Endodermal cell (in vitro differentiated cells): ENCODE measurements around the gene FBN3. TPM values are rescaled to one million over a fixed set of nuclear protein-coding genes. Genes with fewer than 3 reads are reported as not detected.
A peak's percentile ranks its signal among the peaks of the same experiment; 100 is the strongest.

Source experiments
- DNase-seq: peaks from one replicate; pipeline ENCODE4 v3.0.0-alpha.2; 2017
- H3K27ac ChIP-seq: 2 replicates; pipeline ENCODE4 v1.5.1; 2013; ENCODE audit warnings: mild to moderate bottlenecking, low read depth, low read length, moderate library complexity
- H3K27me3 ChIP-seq: 2 replicates; pipeline ENCODE4 v1.6.1; 2013; ENCODE audit warnings: mild to moderate bottlenecking, low read length, moderate library complexity; ENCODE audit not compliant: insufficient read depth, control insufficient read depth, poor library complexity, severe bottlenecking
- H3K36me3 ChIP-seq: 2 replicates; pipeline ENCODE4 v1.7.0; 2013; ENCODE audit warnings: mild to moderate bottlenecking, low read length, moderate library complexity; ENCODE audit not compliant: control insufficient read depth, insufficient read depth
- H3K4me1 ChIP-seq: one replicate; pipeline ENCODE4 v1.7.0; 2013; ENCODE audit warnings: low read length; ENCODE audit not compliant: control insufficient read depth, insufficient read depth
- H3K4me3 ChIP-seq: 2 replicates; pipeline ENCODE4 v1.5.1; 2013; ENCODE audit warnings: mild to moderate bottlenecking, low read length, moderate library complexity
- H3K9ac ChIP-seq: 2 replicates; pipeline ENCODE4 v1.6.1; 2013; ENCODE audit warnings: mild to moderate bottlenecking, low read length, moderate library complexity; ENCODE audit not compliant: poor library complexity, severe bottlenecking; ENCODE audit errors: extremely low read depth
- H3K9me3 ChIP-seq: 2 replicates; pipeline ENCODE4 v1.6.1; 2013; ENCODE audit warnings: mild to moderate bottlenecking, low read length, moderate library complexity; ENCODE audit not compliant: control insufficient read depth
- H3K27ac Mint-ChIP-seq: 2 replicates; pipeline ENCODE4 v1.8.0; 2020; ENCODE audit warnings: mixed read lengths
- H3K27me3 Mint-ChIP-seq: 2 replicates; pipeline ENCODE4 v1.8.0; 2021; ENCODE audit warnings: mild to moderate bottlenecking, mixed read lengths; ENCODE audit not compliant: insufficient read depth
- H3K36me3 Mint-ChIP-seq: 2 replicates; pipeline ENCODE4 v1.8.0; 2020; ENCODE audit warnings: low read depth, mixed read lengths
- H3K4me1 Mint-ChIP-seq: 2 replicates; pipeline ENCODE4 v1.8.0; 2020; ENCODE audit warnings: mixed read lengths
- H3K4me3 Mint-ChIP-seq: 2 replicates; pipeline ENCODE4 v1.8.0; 2020; ENCODE audit warnings: mild to moderate bottlenecking, moderate library complexity, mixed read lengths
- H3K9me3 Mint-ChIP-seq: 2 replicates; pipeline ENCODE4 v1.8.0; 2020; ENCODE audit warnings: mild to moderate bottlenecking, mixed read lengths
- WGBS, 2 experiments: methylation state at CpG; one replicate each; pipeline versions ENCODE4 v1.1.5 to v1.1.7; 2013; ENCODE audit warnings: missing lambda C conversion rate in 2 of 2, mixed read lengths in 1 of 2; ENCODE audit not compliant: insufficient coverage in 1 of 2, insufficient read length in 1 of 2; 5-methylcytosine and 5-hydroxymethylcytosine counted together
- total RNA-seq, 2 donors: library from RNA; stranded (reverse); fragmentation: NEBNext Ultra II Directional in 1 of 2; extraction: Animal tissue kit (Norgen Biotek cat#: 25700) in 1 of 2; gene quantifications; 2 replicates in 1 of 2; 3 replicates in 1 of 2; pipeline ENCODE4 v1.2.1, GENCODE V29; 2021
- TF ChIP-seq, protein P1 (sequence below): fragments of 200-600 bp; sonication (generic); conservative IDR thresholded peaks from 2 replicates; pipeline ENCODE4 v1.5.0; 2021; ENCODE audit warnings: antibody characterized with exemption, mild to moderate bottlenecking

The FBN3 gene
- total RNA-seq, 2 donors from 2014 or later: 105 to 143 TPM

DNA sequence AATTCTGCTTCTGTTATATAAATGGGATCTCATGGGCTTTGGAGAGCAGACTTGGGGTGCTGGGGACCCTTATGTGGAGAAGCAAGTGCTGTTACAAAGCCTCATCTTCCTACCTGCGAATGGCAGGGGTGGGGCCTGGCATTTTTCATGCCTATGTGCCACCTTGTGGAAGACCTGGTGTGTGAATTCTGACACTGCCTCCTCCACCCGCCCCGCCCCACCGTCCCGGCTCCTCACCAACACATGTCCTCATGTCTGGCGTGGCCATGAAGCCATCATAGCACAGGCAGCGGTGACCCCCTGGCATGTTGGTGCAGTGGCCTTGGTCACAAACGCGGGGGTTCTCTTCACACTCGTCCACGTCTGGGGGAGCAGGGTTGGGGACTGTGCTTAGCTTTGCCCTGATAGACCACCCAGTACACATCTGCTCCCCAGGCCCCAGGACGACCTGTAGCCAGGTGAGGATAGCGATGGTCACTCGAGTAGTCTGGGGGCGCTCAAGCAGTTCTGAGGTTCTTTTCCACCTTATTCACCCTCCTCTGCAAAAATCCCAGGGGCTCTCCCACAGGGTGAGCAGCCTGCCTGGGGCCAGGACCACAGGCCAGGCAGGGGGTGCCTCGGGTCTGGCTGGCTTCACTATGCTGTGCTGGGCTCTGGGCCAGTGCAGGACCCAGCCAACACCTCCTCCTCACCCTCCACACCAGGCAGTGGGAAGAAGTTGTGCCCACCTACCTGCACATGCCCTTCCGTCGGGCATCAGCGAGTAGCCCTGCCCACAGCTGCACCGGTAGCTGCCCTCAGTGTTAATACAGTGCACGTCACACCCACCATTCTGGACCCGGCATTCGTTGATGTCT is 32.7 kb downstream of the FBN3 start:
- no peak for DNase-seq
- WGBS, 2 experiments: 94 to 95% methylated on average over 14 to 23 of the region's 23 CpGs
- H3K9me3 Mint-ChIP-seq: no peaks in the 10 kb centered on the region

DNA sequence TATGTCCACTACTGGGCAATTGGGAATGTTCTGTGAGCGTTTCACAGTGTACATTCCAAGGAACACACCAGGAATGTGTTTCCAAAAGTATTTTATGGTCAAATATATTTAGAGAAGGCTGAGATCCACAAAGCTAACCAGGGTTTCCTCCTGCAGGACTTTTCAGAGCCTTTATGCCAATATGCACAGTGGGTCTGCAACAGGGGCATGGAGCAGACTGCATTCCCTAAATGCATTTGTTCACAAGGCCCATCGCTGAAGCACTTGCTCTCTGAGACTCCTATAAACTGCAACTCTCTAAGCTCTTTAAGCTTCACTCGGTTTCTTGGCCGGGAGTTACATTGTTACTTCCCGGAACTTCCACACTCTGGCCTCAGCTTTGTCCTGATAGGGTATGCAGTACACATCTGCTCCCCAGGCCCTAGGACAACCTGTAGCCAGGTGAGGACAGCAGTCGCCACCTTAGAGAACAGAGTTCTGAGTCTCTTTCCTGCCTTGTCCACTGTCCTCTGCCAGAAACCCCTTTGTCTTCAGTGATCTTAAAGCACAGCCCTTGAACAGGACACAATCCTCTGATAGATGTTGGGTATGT is 33.5 kb downstream of the FBN3 start:
- H3K27ac ChIP-seq: no peak overlapping the region
- peak overlapping the region; percentile 36 for H3K27ac Mint-ChIP-seq

More for the DNA sequence above, 32.7 kb downstream of the FBN3 start:
- Mint-ChIP-seq H3K4me3 (no peak overlapping the region), H3K36me3 (peaks cover 57% of the 10 kb centered on the region), H3K27ac (peak overlapping the region; percentile 36), H3K4me1 (peaks cover 3% of the 10 kb centered on the region), H3K27me3 (no peaks in the 10 kb centered on the region)
- no peak overlapping the region for H3K9ac ChIP-seq
- no peaks in the 10 kb centered on the region for H3K27me3 ChIP-seq
- H3K4me3 ChIP-seq: no peak overlapping the region
- TF ChIP-seq, protein P1, sequence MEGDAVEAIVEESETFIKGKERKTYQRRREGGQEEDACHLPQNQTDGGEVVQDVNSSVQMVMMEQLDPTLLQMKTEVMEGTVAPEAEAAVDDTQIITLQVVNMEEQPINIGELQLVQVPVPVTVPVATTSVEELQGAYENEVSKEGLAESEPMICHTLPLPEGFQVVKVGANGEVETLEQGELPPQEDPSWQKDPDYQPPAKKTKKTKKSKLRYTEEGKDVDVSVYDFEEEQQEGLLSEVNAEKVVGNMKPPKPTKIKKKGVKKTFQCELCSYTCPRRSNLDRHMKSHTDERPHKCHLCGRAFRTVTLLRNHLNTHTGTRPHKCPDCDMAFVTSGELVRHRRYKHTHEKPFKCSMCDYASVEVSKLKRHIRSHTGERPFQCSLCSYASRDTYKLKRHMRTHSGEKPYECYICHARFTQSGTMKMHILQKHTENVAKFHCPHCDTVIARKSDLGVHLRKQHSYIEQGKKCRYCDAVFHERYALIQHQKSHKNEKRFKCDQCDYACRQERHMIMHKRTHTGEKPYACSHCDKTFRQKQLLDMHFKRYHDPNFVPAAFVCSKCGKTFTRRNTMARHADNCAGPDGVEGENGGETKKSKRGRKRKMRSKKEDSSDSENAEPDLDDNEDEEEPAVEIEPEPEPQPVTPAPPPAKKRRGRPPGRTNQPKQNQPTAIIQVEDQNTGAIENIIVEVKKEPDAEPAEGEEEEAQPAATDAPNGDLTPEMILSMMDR: no peak
- H3K9me3 ChIP-seq: no peaks in the 10 kb centered on the region
- H3K27ac ChIP-seq: no peak overlapping the region
- no peaks in the 10 kb centered on the region for H3K4me1 ChIP-seq
- peaks cover 48% of the 10 kb centered on the region for H3K36me3 ChIP-seq

DNA sequence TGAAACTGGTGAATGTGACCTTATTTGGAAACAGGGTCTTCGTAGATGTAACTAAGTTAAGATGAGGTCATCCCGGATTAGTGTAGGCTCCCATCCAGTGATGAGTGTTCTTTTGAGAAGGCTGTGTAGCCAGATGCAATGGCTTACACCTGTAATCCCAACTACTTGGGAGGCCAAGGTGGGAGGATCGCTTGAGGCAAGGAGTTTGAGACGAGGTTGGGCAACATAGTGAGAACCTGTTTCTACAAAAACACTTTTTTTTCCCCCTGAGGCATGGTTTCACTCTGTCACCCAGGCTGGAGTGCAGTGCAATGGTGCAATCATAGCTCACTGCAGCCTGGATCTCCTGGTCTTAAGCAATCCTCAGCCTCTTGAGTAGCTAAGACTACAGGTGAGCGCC is 36.4 kb downstream of the FBN3 start:
- no peaks in the 10 kb centered on the region for H3K9me3 Mint-ChIP-seq
- H3K36me3 Mint-ChIP-seq: peaks cover 58% of the 10 kb centered on the region
- no peaks in the 10 kb centered on the region for H3K27me3 Mint-ChIP-seq
- no peaks in the 10 kb centered on the region for H3K9me3 ChIP-seq
- no peaks in the 10 kb centered on the region for H3K4me1 ChIP-seq
- no peak overlapping the region for H3K4me3 ChIP-seq
- TF ChIP-seq, protein P1: no peak
- DNase-seq: no peak
- WGBS, 2 experiments: 78 to 83% methylated on average over 4 to 5 of the region's 5 CpGs
- H3K27ac Mint-ChIP-seq: peak overlapping the region; percentile 45
- no peaks in the 10 kb centered on the region for H3K27me3 ChIP-seq
- H3K4me1 Mint-ChIP-seq: no peaks in the 10 kb centered on the region
- no peak overlapping the region for H3K9ac ChIP-seq
- H3K4me3 Mint-ChIP-seq: no peak overlapping the region
- H3K27ac ChIP-seq: no peak overlapping the region
- H3K36me3 ChIP-seq: peaks cover 66% of the 10 kb centered on the region

More for the DNA sequence above, 33.5 kb downstream of the FBN3 start:
- H3K4me3 ChIP-seq: no peak overlapping the region
- H3K9ac ChIP-seq: no peak overlapping the region
- no peaks in the 10 kb centered on the region for H3K9me3 Mint-ChIP-seq
- peaks cover 59% of the 10 kb centered on the region for H3K36me3 Mint-ChIP-seq
- no peaks in the 10 kb centered on the region for H3K27me3 ChIP-seq
- 93% methylated on average over 5 to 6 of the region's 6 CpGs for WGBS, 2 experiments
- no peak overlapping the region for H3K4me3 Mint-ChIP-seq
- TF ChIP-seq, protein P1: no peak
- peaks cover 47% of the 10 kb centered on the region for H3K36me3 ChIP-seq
- no peaks in the 10 kb centered on the region for H3K4me1 Mint-ChIP-seq
- no peak for DNase-seq
- no peaks in the 10 kb centered on the region for H3K27me3 Mint-ChIP-seq
- H3K9me3 ChIP-seq: no peaks in the 10 kb centered on the region
- no peaks in the 10 kb centered on the region for H3K4me1 ChIP-seq
